Gastrocnemius medialis (tissue), 4 donors: Measurements from ENCODE around the gene ZNF613.

ENCODE experiments used
- POLR2A ChIP-seq, 2 donors: fragments of 450-650 bp; IDR thresholded peaks; one replicate each; pipeline ENCODE4 v1.6.1; 2017; ENCODE audit warnings: antibody characterized with exemption in 2 of 2, mild to moderate bottlenecking in 2 of 2, moderate library complexity in 2 of 2
- TF ChIP-seq, protein P1 (sequence below), 5 experiments: fragments of 450-650 bp in 3 of 5; fragments of 200-600 bp in 2 of 5; sonication (generic) in 2 of 5; IDR thresholded peaks in 4 of 5; conservative IDR thresholded peaks in 1 of 5; 1 replicate in 4 of 5; 2 replicates in 1 of 5; pipeline ENCODE4 v1.5.1; 2016 to 2019; ENCODE audit warnings: antibody characterized with exemption in 5 of 5, mild to moderate bottlenecking in 3 of 5, moderate library complexity in 3 of 5

GRCh38 chr19:51882518-51882917, 44.8 kb upstream of the ZNF613 start:
- TF ChIP-seq, protein P1, sequence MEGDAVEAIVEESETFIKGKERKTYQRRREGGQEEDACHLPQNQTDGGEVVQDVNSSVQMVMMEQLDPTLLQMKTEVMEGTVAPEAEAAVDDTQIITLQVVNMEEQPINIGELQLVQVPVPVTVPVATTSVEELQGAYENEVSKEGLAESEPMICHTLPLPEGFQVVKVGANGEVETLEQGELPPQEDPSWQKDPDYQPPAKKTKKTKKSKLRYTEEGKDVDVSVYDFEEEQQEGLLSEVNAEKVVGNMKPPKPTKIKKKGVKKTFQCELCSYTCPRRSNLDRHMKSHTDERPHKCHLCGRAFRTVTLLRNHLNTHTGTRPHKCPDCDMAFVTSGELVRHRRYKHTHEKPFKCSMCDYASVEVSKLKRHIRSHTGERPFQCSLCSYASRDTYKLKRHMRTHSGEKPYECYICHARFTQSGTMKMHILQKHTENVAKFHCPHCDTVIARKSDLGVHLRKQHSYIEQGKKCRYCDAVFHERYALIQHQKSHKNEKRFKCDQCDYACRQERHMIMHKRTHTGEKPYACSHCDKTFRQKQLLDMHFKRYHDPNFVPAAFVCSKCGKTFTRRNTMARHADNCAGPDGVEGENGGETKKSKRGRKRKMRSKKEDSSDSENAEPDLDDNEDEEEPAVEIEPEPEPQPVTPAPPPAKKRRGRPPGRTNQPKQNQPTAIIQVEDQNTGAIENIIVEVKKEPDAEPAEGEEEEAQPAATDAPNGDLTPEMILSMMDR (IDR thresholded peaks at IDR 0.05 in 4 of 5, conservative IDR thresholded peaks at IDR 0.05 in 1 of 5), result no peak
- TF ChIP-seq POLR2A (IDR thresholded peaks at IDR 0.05), result no peak
